ENCODE measurements around the gene KLHL7.

Gene KLHL7, protein sequence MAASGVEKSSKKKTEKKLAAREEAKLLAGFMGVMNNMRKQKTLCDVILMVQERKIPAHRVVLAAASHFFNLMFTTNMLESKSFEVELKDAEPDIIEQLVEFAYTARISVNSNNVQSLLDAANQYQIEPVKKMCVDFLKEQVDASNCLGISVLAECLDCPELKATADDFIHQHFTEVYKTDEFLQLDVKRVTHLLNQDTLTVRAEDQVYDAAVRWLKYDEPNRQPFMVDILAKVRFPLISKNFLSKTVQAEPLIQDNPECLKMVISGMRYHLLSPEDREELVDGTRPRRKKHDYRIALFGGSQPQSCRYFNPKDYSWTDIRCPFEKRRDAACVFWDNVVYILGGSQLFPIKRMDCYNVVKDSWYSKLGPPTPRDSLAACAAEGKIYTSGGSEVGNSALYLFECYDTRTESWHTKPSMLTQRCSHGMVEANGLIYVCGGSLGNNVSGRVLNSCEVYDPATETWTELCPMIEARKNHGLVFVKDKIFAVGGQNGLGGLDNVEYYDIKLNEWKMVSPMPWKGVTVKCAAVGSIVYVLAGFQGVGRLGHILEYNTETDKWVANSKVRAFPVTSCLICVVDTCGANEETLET

DNA sequence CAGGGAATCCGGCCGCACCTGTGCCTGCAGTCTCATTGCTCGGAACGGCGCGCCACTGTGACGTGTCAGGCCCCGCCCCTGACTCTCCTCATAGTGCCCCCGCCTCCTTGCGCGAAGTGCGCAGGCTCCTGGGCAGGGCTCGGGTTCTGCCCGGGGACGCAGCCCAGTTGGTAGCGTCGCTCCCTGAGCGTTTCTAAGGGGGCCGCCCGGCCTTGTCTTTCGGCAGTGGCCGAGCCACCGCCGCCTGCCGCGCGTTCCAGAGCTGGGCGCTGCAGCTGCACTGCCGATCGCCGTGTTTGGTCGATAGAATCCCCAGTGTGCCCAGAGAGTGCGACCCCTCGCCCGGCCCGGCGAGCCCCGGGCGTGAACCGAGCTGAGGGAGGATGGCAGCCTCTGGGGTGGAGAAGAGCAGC is at the start of gene KLHL7:
Gene KLHL7 (plus strand): TSS at position 142 of the 413 bp plus-strand sequence. CDS start 242 bp downstream, at position 384.
- peak; percentile 93 for DNase-seq (ENCODE audit: low read depth)

DNA sequence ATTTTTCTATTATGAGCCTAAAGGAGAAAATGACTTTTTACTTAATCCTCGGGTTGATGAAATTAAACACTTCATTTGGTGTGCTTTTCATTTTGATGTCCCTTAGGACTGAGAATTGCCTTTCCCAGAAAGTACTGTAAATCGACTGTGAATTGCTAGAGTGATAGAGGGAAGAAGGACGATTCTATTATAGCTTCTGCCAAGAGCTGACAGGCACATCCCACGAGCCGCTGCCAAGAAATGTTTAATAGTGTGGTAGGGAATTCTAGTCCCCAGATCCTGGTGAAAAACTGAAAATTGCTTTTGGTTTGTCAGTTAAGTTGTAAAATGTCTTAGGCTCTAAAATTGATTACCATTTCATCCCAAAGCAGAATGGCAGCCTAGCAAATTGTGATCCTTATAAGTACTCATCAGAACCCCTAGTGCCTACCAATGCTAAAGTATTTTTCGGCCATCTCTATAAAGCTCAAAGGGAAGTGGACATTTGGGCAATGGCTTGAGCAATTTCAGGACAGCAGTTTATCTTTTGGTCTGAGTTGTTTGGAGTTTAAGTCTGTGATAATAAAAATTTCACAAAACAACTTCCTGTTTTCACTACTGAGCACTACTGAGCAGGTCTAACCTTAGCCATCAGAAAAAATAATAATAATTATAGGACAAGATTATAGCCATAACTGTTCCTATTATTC is 47.0 kb upstream of the KLHL7 start:
- no peak for DNase-seq (ENCODE audit: low read depth)

DNA sequence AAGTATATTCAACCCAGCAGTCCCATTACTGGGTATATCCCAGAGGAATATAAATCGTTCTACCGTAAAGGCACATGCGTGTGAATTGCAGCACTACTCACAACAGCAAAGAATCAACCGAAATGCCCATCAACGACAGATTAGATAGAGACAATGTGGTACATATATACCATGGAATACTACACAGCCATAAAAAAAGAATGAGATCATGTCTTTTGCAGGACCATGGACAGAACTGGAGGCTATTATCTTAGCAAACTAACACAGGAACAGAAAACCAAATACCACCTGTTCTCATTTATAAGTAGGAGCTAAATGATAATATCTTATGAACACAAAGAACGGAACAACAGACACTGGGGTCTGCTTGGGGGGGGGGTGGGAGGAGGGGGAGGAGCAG is 44.3 kb upstream of the KLHL7 start:
- DNase-seq (ENCODE audit: low read depth) = no peak

DNA sequence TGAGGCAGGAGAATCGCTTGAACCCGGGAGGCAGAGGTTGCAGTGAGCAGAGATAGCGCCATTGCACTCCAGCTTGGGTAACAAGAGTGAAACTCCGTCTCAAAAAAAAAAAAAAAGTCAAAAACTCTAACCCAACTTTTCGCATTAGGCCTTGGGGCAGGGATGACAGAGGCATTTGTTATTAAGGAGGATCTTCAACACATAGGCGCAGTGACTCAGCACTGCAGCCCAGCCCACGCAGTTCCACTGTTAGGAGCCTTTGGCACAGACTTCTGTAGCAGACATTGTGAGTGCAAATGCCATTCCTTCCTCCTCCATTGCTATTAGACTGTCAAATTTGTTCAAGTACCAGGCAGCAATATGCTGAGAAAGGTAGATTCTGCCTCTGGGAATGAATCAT is 43.1 kb upstream of the KLHL7 start:
- DNase-seq (ENCODE audit: low read depth) = no peak

DNA sequence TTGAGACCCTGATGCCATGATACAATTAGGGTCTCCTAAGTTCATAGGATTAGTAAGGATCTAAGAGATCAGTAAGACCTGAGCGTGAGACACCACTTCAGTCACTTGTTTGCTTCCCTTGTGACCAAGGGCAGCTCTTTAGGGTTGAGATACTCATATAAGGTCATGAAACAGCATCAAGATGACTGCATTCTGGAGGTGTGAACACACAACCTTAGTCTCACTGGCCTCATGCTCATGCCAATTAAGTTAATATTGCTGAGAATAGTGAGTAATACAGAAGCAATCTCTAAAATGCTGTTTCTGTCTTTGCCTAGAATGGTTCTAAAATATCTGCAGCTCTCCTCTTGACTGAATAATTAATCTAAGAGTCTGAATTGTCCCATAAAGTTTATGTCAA is 39.6 kb upstream of the KLHL7 start:
- DNase-seq (ENCODE audit: low read depth) = no peak

DNA sequence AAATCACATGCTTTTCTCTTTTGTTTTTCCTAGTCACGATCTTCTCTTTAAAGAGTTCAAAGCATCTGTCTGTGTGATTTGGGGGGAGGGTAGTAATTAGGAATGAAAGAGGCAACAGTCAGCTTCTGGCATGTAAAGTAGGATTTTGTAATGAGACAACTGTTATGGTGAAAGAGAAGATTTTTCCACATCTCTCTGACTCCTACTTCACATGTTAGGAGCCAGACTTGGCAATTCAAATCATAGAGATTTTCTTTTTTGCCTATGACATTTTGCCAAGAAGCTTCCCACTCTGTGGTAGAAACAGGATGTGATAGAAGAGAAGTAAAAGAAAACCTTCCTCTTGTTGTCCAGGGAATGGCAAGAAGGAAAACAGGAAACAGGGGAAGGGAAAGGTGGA is 38.3 kb upstream of the KLHL7 start:
- no peak for DNase-seq (ENCODE audit: low read depth)

DNA sequence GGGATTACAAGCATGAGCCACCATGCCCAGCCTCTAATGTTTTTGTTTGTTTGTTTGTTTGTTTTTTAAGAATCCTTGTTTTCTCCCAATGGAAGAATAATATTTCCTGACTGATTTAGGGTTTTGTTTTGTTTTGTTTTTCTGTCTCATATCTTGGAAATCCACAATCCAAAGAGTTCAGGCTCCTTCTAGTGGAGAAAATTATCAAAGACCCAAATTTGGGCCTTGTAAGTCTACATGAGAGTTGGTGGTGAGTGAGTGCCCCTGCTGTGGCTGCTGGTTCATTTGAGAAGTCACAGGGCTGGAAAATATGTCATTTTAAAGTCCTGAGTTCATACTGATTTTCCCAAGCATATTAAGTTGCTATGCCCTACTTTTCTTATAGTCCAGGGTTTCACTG is 33.5 kb upstream of the KLHL7 start:
- no peak for DNase-seq (ENCODE audit: low read depth)

DNA sequence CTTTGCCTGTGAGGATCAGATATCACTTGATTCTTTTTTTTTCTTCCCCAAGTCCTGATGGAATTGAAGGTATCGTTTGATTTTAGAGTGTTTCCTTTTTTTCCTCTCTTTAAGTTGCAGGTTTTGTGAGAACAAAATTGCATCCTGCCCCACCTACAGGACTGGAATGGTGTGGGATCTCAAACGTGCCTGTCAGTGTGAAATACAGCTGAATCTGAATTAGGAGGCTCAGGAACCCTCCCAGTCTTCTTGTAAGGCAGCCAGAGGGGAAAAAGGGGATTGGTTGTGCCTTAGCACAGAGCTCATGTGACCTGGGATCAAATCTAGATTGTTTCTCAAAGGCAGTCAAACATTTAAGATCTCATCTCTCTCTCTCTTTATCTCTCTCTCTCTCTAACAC is 32.7 kb upstream of the KLHL7 start:
- DNase-seq (ENCODE audit: low read depth) = no peak

DNA sequence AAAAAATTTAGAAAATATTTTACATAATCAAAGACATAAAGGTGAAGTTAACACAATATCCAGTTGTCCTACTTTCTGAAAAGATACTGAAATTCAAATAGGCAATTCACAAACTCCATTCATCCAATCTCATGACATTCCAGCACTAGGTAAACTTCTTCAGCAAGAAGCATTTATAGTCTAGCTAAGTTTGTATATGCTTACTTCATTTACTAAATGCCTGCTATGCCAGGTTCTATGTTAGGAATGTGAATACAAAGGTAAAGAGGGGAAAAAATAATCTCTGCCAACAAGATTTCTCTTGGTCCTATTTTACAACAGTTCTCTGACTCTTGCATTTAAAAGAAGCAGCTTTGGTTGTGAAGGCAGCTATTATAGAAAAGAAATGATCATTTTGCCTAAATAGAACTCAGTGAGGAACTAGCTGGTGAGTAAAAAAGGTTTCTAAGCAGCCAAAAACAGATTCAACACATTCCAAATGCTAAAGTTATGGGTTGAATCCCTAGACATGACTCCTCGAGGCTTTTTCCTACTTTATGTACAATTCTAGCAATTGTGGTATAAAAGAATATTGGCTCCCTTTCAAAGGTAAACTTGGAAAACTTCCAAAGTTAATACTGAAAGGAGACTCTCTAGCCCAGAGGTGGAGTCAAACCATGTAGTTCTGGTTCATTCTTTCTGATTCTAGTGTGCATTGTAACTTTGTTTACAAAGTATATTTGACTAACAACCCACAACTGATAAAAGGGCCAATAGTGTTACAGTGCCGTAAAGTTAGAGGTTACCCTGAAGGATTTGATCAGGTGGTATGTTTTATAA is 30.9 kb upstream of the KLHL7 start:
- no peak for DNase-seq (ENCODE audit: low read depth)

DNA sequence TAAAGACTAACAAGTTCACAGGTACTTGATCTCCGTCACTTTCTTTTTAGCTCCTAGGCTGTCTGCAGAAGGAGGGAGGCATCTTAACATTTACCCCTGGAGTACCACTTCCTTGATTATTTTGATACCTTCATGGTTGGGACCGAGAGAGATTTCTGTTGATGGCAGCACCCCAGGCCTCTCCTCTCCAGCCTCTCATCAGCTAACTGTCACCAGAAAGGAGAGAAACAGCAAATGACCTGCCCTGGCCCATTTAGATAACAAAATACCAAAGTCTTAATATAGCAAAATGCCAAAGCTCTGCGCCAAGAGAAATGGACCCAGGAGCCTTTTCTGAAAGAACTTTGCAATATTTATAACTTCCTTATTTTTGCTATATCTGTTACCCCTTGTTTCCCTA is 30.0 kb upstream of the KLHL7 start:
- no peak for DNase-seq (ENCODE audit: low read depth)

DNA sequence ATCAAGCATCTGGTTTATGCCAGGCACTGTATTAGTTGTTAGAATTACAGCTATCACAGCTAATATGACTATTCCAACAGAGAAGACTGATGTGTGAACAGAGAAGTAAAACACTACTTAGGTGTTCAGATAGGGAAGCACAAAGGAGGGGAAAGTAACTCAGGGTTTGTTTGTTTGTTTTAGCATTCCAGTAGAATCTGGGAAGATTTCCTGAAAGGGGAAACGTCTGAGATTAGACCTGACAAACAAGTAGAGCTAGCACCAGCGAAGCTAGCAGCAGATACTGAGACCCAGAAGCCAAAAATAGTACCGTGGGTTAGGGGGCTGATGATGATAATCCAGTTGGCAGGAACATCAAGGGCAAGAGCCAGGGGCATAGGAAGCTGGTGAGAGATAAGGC is 28.8 kb upstream of the KLHL7 start:
- DNase-seq (ENCODE audit: low read depth) = no peak

DNA sequence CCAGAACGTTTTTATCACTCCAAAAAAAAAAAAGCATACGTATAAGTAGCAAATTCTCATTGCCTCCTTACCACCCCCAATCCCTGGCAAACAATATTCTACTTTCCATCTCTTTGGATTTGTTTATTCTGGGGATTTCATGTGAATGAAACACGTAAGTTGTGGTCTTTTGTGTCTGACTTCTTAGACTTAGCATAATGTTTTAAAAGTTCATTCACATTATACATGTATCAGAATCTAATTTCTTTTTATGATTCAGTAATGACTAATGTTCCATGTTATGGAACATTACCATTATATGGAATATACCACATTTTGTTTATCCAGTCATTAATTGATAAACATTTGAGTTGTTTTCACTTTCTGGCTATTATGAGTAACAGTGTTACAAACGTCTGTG is 12.5 kb upstream of the KLHL7 start:
- DNase-seq (ENCODE audit: low read depth) = no peak

DNA sequence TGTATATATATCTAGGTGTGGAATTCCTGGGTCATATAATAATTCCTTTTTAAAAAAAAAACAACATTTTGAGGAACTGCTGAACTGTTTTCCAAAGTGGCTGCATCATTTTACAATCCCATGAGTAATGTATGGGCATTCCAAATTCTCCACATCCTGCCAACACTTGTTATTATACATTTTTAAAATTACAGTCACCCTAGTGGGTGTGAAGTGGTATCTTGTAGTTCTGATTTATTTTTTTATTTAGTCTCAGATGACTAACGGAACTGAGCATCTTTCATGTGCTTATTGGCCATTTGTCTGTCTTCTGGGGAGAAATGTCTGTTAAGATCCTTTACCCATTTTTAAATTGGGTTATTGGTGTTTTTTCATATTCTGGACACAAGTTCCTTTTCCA is 12.0 kb upstream of the KLHL7 start:
- DNase-seq (ENCODE audit: low read depth) = no peak

DNA sequence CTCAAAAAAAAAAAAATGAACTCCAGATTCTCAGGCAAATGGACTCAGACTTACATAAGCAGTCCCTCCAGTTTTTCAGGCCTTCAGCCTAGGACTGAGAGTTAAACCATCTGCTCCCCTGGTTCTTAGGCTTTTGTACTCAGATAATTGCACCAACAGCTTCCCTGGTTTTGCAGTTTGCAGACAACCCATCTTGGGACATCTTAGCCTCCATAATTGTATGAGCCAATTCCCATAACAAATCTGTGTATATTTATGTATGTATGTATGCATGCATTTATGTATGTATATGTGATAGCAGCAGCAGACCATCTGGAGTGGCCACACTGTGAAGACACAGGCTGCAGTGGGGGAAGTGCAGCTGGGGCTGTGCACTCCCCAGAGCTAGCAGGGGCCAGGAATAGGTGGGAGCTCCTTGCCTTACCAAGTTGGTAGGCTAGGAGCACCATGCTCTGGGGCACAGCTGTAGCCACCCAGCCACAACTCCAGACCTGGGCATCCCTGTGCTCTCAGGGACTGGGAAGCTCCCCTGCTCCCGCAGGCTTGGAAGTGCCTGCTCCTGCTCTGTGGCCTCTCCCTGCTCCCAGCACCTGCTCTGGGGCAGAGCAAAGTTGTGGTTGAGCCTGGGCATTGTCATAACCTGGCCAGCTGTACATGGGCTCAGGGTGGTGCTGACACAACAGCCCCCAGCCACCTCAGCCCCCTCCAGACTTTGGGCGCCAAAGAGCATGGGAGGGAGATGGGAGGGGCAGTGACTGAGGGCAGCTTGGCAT is 8.9 kb upstream of the KLHL7 start:
- no peak for DNase-seq (ENCODE audit: low read depth)

DNA sequence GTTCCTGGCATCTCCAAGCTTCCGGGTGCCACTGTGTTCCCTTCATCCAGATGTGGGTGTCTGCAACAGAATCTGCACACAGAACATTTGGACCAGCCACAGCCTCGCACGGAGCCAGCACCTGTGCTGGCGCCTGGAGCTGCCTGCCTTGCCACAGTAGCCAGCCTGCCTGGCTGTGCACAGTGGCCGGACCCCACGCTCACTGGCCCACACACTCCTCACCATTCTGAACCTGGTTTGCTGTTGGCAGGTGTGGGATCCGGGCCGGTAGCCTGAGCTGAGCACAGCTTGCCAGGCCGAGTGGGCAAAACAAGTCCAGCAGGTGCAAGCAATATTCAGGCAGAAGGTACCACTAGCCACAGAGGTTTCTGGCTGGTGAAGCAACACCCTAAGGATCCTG is 7.6 kb upstream of the KLHL7 start:
- DNase-seq (ENCODE audit: low read depth) = no peak

DNA sequence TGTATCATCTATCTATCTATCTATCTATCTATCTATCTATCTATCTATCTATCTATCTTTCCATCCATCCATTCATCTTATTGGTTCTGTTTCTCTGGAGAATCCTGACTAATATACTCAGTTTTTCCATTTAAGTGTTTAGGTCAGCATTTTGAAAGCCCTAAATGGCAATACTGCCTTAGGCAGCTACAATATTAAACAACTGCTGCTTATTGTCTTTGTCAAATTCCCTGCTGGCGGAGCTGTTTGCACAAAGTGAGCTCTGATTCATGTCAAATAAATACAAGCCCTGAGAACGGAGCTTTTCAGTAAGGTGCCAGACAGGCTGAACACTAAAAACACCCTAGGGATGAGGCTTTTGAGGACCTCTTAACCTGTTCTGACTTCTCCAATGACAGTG is 7.1 kb upstream of the KLHL7 start:
- DNase-seq (ENCODE audit: low read depth) = no peak

DNA sequence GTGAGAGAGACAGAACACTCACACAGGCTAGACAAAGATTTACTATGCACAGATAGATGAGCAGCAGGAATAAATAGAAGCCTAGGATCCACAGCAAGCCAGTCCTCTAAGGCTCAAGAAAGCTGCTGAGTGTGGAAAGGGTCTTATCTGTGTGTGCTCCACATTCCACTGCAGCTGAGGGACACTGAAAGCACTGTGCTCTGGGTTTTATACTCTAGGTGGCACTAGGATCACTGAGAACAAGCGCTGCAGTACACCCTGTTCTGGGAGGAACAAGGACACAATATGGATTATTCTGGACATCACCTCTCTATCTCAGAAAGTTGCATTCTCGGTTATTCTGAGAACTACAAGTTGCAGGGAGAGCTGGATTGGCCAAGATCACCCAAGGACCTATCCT is 4.9 kb upstream of the KLHL7 start:
- no peak for DNase-seq (ENCODE audit: low read depth)

DNA sequence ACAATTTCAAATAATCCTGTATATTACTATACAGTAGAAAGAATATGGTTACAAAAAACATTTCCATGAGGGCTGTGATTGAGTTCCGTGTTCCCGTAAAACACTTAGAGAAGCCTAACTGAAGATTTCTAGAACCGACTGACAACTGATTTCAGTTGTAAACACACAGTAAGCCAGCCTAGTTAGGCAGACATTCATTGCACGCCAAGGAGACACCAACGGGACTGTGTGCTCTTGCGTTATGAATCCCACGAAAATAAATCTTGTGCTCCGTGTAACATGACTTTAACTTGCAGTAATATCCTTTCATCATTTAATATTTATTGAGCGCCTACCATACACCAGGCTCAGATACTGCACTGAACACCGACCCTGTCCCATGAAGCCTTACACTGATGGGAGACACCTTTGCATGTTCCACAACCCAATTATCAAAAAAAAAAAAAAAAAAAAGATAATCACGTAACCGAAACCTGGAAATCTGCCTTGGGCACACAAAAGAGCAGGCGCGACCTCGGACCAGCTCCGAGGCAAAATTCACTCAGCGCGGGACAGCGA is 420 bp upstream of the KLHL7 start:
- DNase-seq (ENCODE audit: low read depth) = no peak

DNA sequence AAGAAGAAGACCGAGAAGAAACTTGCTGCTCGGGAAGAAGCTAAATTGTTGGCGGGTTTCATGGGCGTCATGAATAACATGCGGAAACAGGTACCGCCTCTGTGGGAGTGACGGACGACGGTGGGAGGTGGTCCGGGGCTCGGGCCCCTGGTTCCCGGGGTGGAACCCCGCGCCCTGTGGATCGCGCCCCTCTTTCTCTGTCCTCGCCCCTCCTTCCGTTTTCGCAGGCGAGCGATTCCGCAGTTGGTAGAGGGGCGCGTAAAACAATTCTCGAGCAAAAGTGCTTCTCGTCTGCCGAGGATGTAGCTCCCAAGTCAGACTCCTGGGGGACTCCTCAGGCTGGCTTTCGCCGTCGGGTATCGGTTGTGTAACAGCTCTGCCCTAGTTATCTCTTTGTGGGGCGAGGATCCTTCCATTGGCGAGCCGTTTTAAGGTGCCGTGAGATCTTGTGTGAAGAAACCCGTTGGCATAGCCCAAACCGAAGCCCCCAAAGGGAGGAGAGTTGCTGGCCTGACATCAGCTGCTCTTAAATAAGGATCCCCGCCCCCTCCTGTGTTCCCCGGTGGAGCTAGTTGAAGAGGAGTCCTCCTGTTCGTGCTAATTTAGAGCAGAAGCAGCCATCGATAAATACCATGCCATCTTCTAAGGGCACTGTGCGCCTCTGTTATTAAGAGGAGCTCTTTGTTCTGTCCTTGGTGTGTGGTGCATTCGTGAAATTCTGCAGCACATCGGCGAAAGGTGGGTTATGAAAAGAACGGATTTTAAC is 655 bp downstream of the KLHL7 start:
- peak; percentile 16 for DNase-seq (ENCODE audit: low read depth)

DNA sequence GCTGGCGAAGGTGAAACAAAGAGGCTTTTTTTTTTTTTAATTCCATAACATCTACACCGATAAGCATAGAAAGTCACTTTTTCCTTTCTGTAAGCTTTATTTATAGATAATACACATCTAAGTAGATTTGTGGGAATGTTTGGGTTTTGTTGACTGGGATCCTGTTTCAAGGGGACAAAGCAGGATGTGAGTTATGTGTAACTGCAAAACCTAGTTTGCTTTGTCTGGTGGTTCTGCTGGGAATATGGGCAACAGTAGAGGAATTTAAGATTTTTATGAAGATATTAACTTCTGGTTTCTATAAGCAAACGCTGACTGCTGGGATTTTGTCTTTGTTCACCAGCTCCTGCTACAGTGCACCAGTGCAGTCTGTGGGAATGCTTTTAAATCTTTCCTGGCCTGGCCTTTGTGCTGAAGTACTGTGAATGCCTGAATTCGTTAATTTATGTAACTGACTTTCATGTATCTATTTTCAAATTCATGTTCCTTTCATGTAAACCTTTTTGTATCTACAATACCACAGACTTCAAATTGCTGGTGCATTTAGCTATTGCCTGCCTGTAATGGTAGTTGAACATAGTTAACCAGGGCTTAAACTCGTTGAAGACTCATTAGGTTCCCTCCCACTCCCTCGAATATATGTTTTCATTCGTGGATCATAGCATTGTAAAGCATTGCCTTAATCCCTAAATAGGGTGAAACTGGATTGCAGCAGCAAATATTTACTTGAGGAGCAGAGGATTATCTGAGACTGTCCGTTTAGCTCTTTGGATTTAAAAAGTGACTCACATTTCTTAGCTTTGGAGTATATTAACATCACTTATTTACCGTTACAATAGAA is 1.5 kb downstream of the KLHL7 start:
- no peak for DNase-seq (ENCODE audit: low read depth)
